Peyer's patch (tissue), 4 donors: ENCODE measurements around the gene GHRH.

Source experiments
- POLR2A ChIP-seq, 2 donors: fragments of 450-650 bp; IDR thresholded peaks; one replicate each; pipeline ENCODE4 v1.5.1; 2017; ENCODE audit warnings: antibody characterized with exemption in 2 of 2, mild to moderate bottlenecking in 2 of 2, moderate library complexity in 2 of 2
- TF ChIP-seq, protein P1 (sequence below), 6 experiments: fragments of 450-650 bp in 4 of 6; fragments of 200-600 bp in 2 of 6; sonication (generic) in 1 of 6; IDR thresholded peaks; one replicate each; pipeline ENCODE4 v1.5.1; 2017 to 2019; ENCODE audit warnings: antibody characterized with exemption in 6 of 6, mild to moderate bottlenecking in 3 of 6, moderate library complexity in 1 of 6

- TF ChIP-seq POLR2A (IDR thresholded peaks at IDR 0.05), result no peak
- TF ChIP-seq, protein P1, sequence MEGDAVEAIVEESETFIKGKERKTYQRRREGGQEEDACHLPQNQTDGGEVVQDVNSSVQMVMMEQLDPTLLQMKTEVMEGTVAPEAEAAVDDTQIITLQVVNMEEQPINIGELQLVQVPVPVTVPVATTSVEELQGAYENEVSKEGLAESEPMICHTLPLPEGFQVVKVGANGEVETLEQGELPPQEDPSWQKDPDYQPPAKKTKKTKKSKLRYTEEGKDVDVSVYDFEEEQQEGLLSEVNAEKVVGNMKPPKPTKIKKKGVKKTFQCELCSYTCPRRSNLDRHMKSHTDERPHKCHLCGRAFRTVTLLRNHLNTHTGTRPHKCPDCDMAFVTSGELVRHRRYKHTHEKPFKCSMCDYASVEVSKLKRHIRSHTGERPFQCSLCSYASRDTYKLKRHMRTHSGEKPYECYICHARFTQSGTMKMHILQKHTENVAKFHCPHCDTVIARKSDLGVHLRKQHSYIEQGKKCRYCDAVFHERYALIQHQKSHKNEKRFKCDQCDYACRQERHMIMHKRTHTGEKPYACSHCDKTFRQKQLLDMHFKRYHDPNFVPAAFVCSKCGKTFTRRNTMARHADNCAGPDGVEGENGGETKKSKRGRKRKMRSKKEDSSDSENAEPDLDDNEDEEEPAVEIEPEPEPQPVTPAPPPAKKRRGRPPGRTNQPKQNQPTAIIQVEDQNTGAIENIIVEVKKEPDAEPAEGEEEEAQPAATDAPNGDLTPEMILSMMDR (IDR thresholded peaks at IDR 0.05), result no peak
These were observed 3.6 kb downstream of the GHRH start for GRCh38 chr20:37257988-37258387.
